ENCODE results near the gene GALNT9. TPM values are rescaled to one million over a fixed set of nuclear protein-coding genes. Genes with fewer than 3 reads are reported as not detected.

GALNT9 gene
- total RNA-seq, 1 experiment from 2014 or later = 0.45 TPM

- H3K4me1 ChIP-seq = no peaks in the 10 kb centered on the region
- H3K27me3 ChIP-seq (replicated peaks; ENCODE audit: control insufficient read depth, insufficient read depth, low read length) = no peaks in the 10 kb centered on the region; the same call in none of the 2 replicates
- no peaks in the 10 kb centered on the region for H3K9me3 ChIP-seq
- Mint-ChIP-seq H3K27me3 (ENCODE audit: insufficient read depth, unreplicated experiment) (peaks cover 12% of the 10 kb centered on the region), H3K4me3 (ENCODE audit: unreplicated experiment) (no peak overlapping the region), H3K27ac (ENCODE audit: unreplicated experiment) (no peak overlapping the region), H3K36me3 (ENCODE audit: insufficient read depth, unreplicated experiment) (no peaks in the 10 kb centered on the region), H3K4me1 (ENCODE audit: low read depth, unreplicated experiment) (no peaks in the 10 kb centered on the region), H3K9me3 (ENCODE audit: unreplicated experiment) (peaks cover 9% of the 10 kb centered on the region)
- DNase-seq = no peak
- TF ChIP-seq CTCF (IDR thresholded peaks at IDR 0.05; ENCODE audit: insufficient read depth in 1 of 2, low read depth in 1 of 2, low read length in 1 of 2, severe bottlenecking in 1 of 2, unreplicated experiment in 1 of 2) = no peak
- no peaks in the 10 kb centered on the region for H3K36me3 ChIP-seq (ENCODE audit: control insufficient read depth, insufficient read depth, low read length)
- no TSS peak for BruUV-seq (replicated peaks)
- POLR2A ChIA-PET = no interaction called here
- H3K4me3 ChIP-seq (ENCODE audit: low read depth, low read length) = no peak overlapping the region
- CTCF ChIA-PET = no interaction called here
- intact Hi-C loops (cut with micrococcal nuclease; ENCODE audit: unreplicated experiment) = no loop called here
These were observed 12.7 kb downstream of the GALNT9 start for GRCh38 chr12:132316497-132317232.

- H3K27me3 ChIP-seq (replicated peaks; ENCODE audit: control insufficient read depth, insufficient read depth, low read length) = no peaks in the 10 kb centered on the region; the same call in none of the 2 replicates
- TF ChIP-seq CTCF (IDR thresholded peaks at IDR 0.05; ENCODE audit: insufficient read depth in 1 of 2, low read depth in 1 of 2, low read length in 1 of 2, severe bottlenecking in 1 of 2, unreplicated experiment in 1 of 2) = no peak
- no peak overlapping the region for H3K4me3 ChIP-seq (ENCODE audit: low read depth, low read length)
- BruUV-seq (replicated peaks) = no TSS peak
- no peaks in the 10 kb centered on the region for H3K4me1 ChIP-seq
- peaks cover 9% of the 10 kb centered on the region for H3K9me3 Mint-ChIP-seq (ENCODE audit: unreplicated experiment)
- H3K4me1 Mint-ChIP-seq (ENCODE audit: low read depth, unreplicated experiment) = no peaks in the 10 kb centered on the region
- no peaks in the 10 kb centered on the region for H3K36me3 ChIP-seq (ENCODE audit: control insufficient read depth, insufficient read depth, low read length)
- intact Hi-C loops (cut with micrococcal nuclease; ENCODE audit: unreplicated experiment) = no loop called here
- H3K27ac Mint-ChIP-seq (ENCODE audit: unreplicated experiment) = no peak overlapping the region
- ChIA-PET CTCF (no interaction called here), POLR2A (no interaction called here)
- DNase-seq = no peak
- no peaks in the 10 kb centered on the region for H3K36me3 Mint-ChIP-seq (ENCODE audit: insufficient read depth, unreplicated experiment)
- H3K4me3 Mint-ChIP-seq (ENCODE audit: unreplicated experiment) = no peak overlapping the region
- peaks cover 5% of the 10 kb centered on the region; the same call in 1 of the 2 replicates for H3K9me3 ChIP-seq
- H3K27me3 Mint-ChIP-seq (ENCODE audit: insufficient read depth, unreplicated experiment) = peaks cover 8% of the 10 kb centered on the region
These were observed 13.4 kb downstream of the GALNT9 start for GRCh38 chr12:132315951-132316350.

GRCh38 chr12:132315507-132315906 is 13.9 kb downstream of the GALNT9 start:
- Mint-ChIP-seq H3K27ac (ENCODE audit: unreplicated experiment) (no peak overlapping the region), H3K9me3 (ENCODE audit: unreplicated experiment) (peaks cover 9% of the 10 kb centered on the region), H3K27me3 (ENCODE audit: insufficient read depth, unreplicated experiment) (peaks cover 8% of the 10 kb centered on the region), H3K36me3 (ENCODE audit: insufficient read depth, unreplicated experiment) (no peaks in the 10 kb centered on the region), H3K4me3 (ENCODE audit: unreplicated experiment) (no peak overlapping the region), H3K4me1 (ENCODE audit: low read depth, unreplicated experiment) (no peaks in the 10 kb centered on the region)
- BruUV-seq (replicated peaks) = no TSS peak
- Histone ChIP-seq H3K36me3 (ENCODE audit: control insufficient read depth, insufficient read depth, low read length) (no peaks in the 10 kb centered on the region), H3K4me1 (no peaks in the 10 kb centered on the region), H3K9me3 (peaks cover 5% of the 10 kb centered on the region; the same call in 1 of the 2 replicates), H3K4me3 (ENCODE audit: low read depth, low read length) (no peak overlapping the region), H3K27me3 (replicated peaks; ENCODE audit: control insufficient read depth, insufficient read depth, low read length) (no peaks in the 10 kb centered on the region; the same call in none of the 2 replicates)
- CTCF ChIA-PET = no interaction called here
- intact Hi-C loops (cut with micrococcal nuclease; ENCODE audit: unreplicated experiment) = no loop called here
- TF ChIP-seq CTCF (IDR thresholded peaks at IDR 0.05; ENCODE audit: insufficient read depth in 1 of 2, low read depth in 1 of 2, low read length in 1 of 2, severe bottlenecking in 1 of 2, unreplicated experiment in 1 of 2) = no peak
- DNase-seq = no peak
- POLR2A ChIA-PET = no interaction called here
